ENCODE data around the gene SMTNL2. TPM values are rescaled to one million over a fixed set of nuclear protein-coding genes. Genes with fewer than 3 reads are reported as not detected.
"Not testable (repeated sequence)": the region's sequence is repeated elsewhere in the genome, so short reads cannot be mapped to it uniquely, and the experiment has no call there.

SMTNL2 gene
- total RNA-seq, 1 experiment from 2014 or later: 0.32 TPM

DNA sequence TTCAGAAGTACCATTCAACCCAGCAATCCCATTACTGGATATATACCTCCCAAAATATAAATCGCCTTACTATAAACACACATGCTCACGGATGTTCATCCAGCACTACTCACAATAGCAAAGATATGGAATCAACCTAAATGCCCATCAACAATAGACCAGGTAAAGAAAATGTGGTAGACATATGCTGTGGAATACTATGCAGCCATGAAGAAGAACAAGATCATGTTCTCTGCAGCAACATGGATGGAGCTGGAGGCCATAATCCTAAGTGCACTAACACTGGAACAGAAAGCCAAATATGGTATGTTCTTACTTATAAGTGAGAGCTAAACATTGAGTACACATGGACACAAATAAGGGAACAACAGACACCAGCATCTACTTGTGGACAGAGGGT, 49.3 kb downstream of the SMTNL2 start:
- DNase-seq (ENCODE audit: low read depth, low spot score): no peak
- in situ Hi-C loops (cut with HindIII; ENCODE audit: low pct_unique_long_range_greater_than_20kb, low sequenced_read_pairs): no loop called here

DNA sequence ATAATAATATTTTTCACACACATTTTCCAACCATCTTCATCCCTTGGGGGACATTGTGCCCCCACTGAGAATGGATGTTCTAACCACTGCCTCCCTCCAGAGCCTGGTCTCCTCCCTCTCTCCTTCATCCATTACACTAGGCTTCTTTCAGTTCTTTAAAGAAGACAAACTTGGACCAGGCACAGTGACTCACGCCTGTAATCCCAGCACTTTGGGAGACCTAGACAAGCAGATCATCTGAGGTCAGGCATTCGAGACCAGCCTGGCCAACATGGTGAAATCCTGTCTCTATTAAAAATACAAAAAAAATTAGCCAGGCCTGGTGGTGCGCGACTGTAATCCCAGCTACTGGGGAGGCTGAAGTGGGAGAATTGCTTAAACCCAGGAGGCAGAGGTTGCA, 50.6 kb downstream of the SMTNL2 start:
- in situ Hi-C loops (cut with HindIII; ENCODE audit: low pct_unique_long_range_greater_than_20kb, low sequenced_read_pairs): no loop called here
- no peak for DNase-seq (ENCODE audit: low read depth, low spot score)

DNA sequence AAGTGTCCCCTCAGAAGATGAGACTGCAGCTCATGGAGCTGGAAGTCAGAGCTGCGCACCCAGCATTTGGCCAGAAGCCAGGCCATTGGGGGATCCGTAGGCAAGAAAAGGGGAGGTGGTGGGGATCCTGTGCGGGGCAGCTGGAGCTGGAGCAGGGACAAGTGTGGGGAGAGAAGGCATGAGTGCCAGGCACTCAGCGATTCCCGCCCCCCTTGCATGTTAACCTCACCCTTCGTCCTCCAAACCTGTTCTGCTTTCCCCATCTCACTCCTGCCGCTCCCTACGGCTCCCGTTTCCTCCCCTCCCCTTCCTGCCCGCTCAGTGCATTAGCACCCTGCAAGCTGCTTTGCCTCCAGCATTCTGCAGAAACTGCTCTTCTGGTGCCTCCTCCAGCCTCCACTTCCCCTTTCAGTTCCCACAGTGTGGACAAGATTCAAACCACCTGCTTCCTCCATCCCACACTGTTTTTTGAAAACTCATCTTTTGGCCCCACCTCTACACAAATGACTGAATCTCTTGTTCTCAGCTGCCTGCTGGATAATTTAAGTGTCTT, 51.6 kb downstream of the SMTNL2 start:
- DNase-seq (ENCODE audit: low read depth, low spot score): no peak
- in situ Hi-C loops (cut with HindIII; ENCODE audit: low pct_unique_long_range_greater_than_20kb, low sequenced_read_pairs): no loop called here

DNA sequence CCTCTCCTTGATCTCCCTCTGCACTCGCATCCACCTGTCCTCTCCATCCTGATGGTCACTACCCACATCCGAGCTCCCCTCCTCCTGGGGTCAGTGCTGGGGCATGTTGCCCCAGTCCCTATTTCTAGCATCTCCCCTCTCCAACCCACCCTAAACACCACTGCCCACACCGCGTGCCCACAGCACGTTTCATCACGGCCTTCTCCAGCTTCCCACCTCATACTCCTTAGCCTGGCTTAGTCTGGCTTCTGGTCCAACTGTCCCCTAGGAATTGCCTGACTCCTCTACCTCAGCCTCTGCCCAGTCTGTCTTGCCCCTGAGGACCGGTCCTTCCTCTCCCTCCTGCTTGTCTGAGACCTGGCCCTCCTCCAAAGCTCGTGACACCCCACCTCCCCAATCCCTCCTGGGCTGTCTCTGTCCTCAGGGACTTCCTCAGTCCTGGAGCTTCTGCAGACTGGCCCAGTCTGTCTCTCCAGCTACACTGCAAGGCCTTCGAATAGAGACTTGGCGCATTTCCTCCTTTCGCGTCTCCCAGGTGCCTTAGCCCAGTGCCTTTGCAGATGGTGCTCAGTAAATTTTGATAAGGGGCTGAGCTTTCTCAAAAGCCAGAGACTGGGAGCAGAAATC, 52.3 kb downstream of the SMTNL2 start:
- in situ Hi-C loops (cut with HindIII; ENCODE audit: low pct_unique_long_range_greater_than_20kb, low sequenced_read_pairs): no loop called here
- DNase-seq (ENCODE audit: low read depth, low spot score): no peak

DNA sequence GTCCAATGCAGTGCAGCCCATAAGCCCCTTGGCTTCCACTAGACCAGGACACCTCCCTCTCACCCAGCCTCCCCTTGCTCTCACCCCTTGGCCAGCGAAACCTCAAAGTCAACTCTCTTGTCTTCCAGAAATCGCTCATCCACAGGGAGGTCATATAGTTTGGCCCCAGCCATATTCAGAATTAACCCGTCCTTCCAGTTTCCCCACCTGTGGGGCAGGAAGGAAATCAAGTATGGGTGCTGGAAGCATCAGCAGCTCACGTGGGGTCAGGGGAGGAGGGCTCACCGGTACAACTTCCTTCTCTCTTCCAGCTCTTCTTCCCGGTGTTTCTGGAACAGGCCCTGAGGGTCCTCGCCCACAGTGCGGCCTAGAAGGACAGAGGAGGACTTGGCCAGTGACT, 54.4 kb downstream of the SMTNL2 start:
- DNase-seq (ENCODE audit: low read depth, low spot score); in situ Hi-C loops (cut with HindIII; ENCODE audit: low pct_unique_long_range_greater_than_20kb, low sequenced_read_pairs): not testable (repeated sequence)

DNA sequence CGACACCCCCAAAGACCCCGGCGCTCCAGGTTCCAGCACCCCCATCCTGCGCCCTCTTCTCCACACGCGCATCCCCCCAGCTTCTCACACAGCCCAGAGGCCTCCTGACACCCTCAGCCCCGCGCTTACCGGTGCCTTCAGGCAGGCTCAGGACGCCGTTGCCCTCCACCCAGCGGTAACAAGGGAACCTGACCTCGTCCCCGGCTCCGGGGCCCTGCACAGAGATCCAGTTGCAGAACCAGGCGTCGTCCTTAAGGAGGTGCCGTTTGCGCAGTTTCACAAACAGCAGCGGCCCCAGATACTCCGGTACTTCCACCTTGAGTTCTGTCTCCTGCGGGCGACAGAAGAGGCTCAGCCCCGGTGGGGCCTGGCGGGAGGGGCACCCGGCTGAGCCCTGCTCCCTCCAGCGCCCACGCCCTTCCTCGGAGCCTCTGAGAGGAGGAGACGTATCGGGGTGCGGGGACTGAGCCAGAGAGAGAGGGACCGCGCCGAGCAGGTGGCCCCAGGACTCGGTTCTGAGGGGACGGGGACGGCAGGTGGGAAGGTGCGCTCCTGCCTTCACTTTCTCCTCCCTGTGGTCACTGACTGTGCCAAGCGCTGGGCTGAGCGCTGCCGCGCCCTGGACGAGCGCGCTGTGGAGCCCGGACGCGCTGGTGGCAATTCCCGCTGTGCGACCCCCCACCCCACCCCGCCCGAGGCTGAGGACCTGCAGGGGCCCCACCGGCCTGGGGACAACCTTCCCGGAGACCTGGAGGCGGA, 55.2 kb downstream of the SMTNL2 start:
- in situ Hi-C loops (cut with HindIII; ENCODE audit: low pct_unique_long_range_greater_than_20kb, low sequenced_read_pairs): not testable (repeated sequence)
- DNase-seq (ENCODE audit: low read depth, low spot score): peak; percentile 30

DNA sequence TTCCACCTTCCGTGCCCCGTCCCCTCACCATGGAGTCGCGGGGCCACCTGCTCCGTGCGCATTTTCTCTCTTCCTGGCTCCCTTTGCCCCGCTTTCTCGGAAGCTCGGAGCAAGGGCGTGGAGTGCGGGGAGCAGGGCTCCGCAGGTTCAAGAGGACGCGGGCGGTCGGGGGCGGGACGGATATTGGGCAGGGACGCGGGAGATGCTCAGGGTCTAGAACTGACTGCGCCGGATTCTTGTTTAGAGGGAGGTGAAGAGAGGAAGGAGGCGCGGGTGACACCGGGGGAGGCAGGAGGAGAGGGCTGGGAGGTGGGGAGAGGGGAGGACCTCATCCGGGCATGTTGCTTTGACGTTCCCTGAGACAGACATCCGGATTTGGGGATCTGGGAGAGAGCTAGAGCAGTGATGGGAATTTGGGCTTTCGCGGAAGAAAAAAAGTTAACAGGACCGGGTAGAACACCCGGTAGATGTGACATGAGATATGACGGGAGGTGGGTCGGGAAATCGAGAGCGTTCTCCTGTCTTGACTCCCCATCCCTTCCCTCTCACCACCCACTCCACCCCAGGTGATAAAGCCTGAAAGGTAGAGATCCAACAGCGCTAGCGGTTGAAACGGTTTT, 56.4 kb downstream of the SMTNL2 start:
- in situ Hi-C loops (cut with HindIII; ENCODE audit: low pct_unique_long_range_greater_than_20kb, low sequenced_read_pairs); DNase-seq (ENCODE audit: low read depth, low spot score): not testable (repeated sequence)

DNA sequence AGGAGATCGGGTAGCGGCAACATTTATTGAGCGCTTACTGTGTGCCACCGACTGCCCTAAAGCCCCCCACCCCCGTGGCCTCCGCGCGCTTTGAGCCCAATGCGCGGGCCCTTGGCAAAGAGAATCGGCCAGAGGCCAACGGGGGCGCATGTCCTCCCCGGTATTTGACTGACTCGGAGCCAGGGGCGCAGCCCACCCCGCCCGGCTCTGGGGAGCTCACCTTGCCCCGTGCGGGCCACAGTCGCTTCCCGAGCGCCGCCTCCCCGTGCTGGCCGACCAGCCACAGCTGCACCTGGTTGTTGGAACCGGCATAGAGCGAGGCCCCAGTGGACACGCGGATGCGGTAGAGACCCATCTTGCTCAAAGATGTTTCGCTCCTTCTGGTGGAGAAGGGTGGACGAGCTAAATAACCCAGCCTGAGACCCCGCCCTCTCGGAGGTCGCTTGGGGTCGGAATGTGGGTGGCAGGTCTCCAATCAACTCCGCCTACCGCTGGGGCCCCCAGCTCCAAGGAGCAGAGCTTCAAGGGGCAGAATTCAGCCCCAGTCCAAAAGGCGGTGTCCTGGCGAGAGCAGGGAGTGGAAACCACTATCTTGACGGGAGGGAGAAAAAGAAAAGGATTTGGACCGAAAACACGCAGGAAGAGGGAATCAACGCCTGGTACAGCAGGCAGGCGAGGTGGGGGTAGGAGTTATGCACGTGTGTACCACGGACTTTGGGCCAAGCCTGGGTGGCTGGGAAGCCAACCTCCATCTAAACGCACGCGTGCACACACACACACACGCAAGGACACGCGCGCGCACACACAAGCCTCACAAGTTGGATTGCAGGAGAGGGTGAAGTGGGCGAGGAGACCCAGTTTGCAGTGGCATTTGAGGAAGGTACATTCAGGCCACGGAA, 57.2 kb downstream of the SMTNL2 start, which contains the start of gene ALOX15:
Gene ALOX15, minus strand, starts transcription at position 382 of the 899 bp plus-strand sequence. Its CDS starts 27 bp downstream, at position 355.
- no peak for DNase-seq (ENCODE audit: low read depth, low spot score)
- in situ Hi-C loops (cut with HindIII; ENCODE audit: low pct_unique_long_range_greater_than_20kb, low sequenced_read_pairs): no loop called here

DNA sequence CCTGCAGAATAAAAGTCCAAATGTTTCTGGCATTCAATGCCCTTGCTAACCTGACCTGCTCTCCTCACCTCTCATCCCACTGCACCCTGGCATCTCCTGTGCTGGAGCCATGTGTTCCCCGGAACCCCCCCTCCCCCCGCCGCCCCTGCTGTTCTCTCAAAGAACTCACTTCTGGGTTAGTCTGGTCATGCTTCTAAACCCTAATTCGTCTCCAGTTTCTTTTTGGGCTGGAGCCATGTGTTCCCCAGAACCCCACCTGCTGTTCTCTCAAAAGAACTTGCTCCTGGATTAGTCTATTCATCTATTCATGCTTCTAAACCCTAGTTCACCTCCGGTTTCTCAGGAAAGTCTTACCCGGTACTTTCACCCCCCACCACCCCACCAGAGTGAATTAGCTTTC, 58.0 kb downstream of the SMTNL2 start:
- no peak for DNase-seq (ENCODE audit: low read depth, low spot score)
- in situ Hi-C loops (cut with HindIII; ENCODE audit: low pct_unique_long_range_greater_than_20kb, low sequenced_read_pairs): no loop called here

DNA sequence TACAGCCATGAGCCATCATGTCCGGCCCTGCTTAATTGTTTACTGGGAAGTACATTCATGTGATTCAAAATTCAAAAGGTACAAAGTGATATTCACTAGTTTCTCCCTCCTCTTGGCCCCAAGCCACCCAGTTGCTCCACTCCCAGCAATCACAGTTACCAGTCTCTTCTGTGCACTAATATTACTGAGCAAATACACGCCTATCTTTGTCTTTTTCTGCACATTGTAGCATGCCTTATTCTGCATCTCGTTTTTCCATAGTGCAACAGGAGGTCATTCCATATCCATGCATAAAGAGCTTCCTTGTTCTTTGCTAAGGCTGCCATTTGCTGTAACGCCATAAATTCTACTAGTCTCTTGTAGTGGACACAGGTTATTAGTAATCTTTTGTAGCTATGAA, 59.3 kb downstream of the SMTNL2 start:
- in situ Hi-C loops (cut with HindIII; ENCODE audit: low pct_unique_long_range_greater_than_20kb, low sequenced_read_pairs): no loop called here
- peak; percentile 89 for DNase-seq (ENCODE audit: low read depth, low spot score)

DNA sequence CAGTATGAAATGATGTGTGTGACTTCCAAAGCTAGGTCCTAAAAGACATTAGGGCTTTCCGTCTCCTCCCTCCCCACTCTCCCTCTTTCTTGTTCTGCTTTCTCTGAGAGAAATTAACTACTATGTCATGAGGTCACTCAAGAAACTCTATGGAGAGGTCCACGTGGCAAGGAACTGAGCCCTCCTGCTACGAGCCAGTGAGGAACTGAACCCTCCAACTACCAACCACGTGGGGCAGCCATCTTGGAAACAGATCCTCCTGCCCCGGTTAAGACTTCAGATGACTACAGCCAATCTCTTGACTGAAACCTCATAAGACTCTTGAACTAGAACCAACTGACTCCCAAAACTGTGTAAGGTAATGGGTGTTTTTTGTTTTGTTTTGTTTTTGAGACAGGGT, 61.3 kb downstream of the SMTNL2 start:
- in situ Hi-C loops (cut with HindIII; ENCODE audit: low pct_unique_long_range_greater_than_20kb, low sequenced_read_pairs): no loop called here
- no peak for DNase-seq (ENCODE audit: low read depth, low spot score)

DNA sequence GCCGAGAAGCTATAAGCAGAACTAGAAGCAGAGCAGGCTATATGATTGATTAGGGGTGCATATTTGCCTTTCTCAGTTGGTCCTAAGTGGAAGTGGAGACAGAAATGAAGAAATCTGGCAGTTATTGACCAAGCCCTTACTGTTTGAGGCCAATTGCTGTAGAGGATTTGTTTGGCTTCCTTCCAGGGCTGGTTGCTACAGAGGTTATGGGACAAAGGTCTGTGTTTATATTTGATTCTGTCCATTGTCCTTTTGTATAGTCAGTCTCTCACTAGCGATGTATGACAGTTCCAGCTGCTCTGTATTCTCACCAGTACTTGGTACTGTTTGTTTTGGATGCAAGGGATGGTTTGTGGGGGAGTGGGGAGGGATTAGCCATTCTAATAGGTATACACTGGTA, 64.4 kb downstream of the SMTNL2 start:
- no peak for DNase-seq (ENCODE audit: low read depth, low spot score)
- in situ Hi-C loops (cut with HindIII; ENCODE audit: low pct_unique_long_range_greater_than_20kb, low sequenced_read_pairs): no loop called here

DNA sequence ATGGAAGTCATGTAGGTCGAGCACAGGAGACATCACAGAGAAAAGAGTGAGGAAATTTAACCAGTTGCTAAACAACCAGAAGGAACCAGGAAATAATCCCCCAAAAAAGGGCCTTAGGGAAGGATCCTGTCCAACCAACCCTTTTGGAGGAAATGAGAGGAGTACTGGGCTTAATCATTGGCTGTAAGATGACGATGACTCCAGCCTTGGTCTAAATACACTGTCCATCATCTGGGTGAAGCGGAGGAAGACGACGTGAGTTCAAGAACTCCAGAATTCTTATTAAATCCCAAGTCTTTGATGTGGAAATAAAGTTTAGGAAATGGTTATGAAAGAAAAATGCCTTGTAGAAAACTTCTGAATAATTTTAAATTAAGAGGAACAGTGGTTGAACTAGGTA, 68.7 kb downstream of the SMTNL2 start:
- in situ Hi-C loops (cut with HindIII; ENCODE audit: low pct_unique_long_range_greater_than_20kb, low sequenced_read_pairs): no loop called here

DNA sequence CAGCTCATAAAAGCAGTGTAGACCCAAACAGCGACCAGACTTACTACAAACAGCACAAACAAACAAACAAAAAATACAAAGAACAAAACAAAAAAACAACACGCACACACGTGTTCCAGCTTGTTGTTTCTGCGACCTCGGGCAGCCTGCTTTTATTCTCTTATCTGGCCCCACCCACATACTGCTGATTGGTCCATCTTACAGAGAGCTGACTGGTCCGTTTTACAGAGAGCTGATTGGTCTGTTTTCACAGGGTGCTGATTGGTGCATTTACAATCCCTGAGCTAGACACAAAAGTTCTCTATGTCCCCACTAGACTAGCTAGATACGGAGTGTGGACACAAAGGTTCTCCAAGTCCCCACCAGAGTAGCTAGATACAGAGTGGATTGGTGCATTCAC, 71.6 kb downstream of the SMTNL2 start:
- in situ Hi-C loops (cut with HindIII; ENCODE audit: low pct_unique_long_range_greater_than_20kb, low sequenced_read_pairs); DNase-seq (ENCODE audit: low read depth, low spot score): not testable (repeated sequence)

More for the DNA sequence above, 68.7 kb downstream of the SMTNL2 start:
- no peak for DNase-seq (ENCODE audit: low read depth, low spot score)

DNA sequence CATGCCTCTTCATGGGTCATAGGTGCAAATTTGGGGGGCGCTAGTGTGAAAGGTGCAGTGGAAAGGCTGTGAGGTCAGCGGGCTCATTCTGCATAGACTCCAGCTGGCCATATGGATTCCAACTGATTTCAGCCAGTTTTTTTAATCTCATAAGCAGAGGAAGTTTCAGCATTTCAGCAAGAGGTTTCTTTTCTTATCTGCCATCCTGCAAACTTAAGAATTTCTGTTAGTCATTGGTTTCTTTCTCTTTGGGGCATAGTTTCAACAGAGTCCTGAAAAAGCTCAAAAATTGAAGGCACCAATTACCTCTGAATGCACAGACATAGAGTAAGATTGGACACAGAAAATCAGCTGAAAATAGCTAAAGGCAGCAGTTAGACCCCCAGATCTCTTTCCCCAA, 73.3 kb downstream of the SMTNL2 start:
- in situ Hi-C loops (cut with HindIII; ENCODE audit: low pct_unique_long_range_greater_than_20kb, low sequenced_read_pairs): no loop called here
- DNase-seq (ENCODE audit: low read depth, low spot score): no peak

All from SK-MEL-5 (cell line).